Osteoblast (primary cell): ENCODE data around the gene NPIPA5. TPM values are rescaled to one million over a fixed set of nuclear protein-coding genes. Genes with fewer than 3 reads are reported as not detected.
"Not testable (repeated sequence)": the region's sequence is repeated elsewhere in the genome, so short reads cannot be mapped to it uniquely, and the experiment has no call there.

ENCODE experiments used
- DNase-seq: peaks from one replicate; pipeline ENCODE4 v3.0.0; 2011; ENCODE audit warnings: low spot score, mixed read lengths; ENCODE audit not compliant: insufficient read length; ENCODE audit errors: missing footprints
- H2AFZ ChIP-seq: 2 replicates; pipeline ENCODE4 v1.6.0; 2011; ENCODE audit warnings: mild to moderate bottlenecking, low read length
- H3K27ac ChIP-seq: 2 replicates; pipeline ENCODE4 v1.5.1; 2011; ENCODE audit warnings: mild to moderate bottlenecking, low read depth, low read length, moderate library complexity
- H3K27me3 ChIP-seq: 2 replicates; pipeline ENCODE4 v1.6.0; 2012; ENCODE audit warnings: mild to moderate bottlenecking, control low read depth, inconsistent platforms, low read length, moderate library complexity; ENCODE audit not compliant: insufficient read depth
- H3K36me3 ChIP-seq: 2 replicates; pipeline ENCODE4 v1.5.1; 2011; ENCODE audit warnings: mild to moderate bottlenecking, low read length, control low read depth, moderate library complexity; ENCODE audit not compliant: insufficient read depth
- H3K4me1 ChIP-seq: 2 replicates; pipeline ENCODE4 v1.5.1; 2011; ENCODE audit warnings: mild to moderate bottlenecking, low read length, control low read depth, moderate library complexity; ENCODE audit not compliant: insufficient read depth
- H3K4me2 ChIP-seq: 2 replicates; pipeline ENCODE4 v1.6.0; 2011; ENCODE audit warnings: mild to moderate bottlenecking, low read length; ENCODE audit not compliant: insufficient read depth
- H3K4me3 ChIP-seq: fragments of 200-600 bp; sonication (generic); 3 replicates; pipeline ENCODE4 v1.5.1; 2012; ENCODE audit warnings: mild to moderate bottlenecking, low read length, inconsistent platforms; ENCODE audit not compliant: insufficient read depth
- H3K79me2 ChIP-seq: 2 replicates; pipeline ENCODE4 v1.6.0; 2012; ENCODE audit warnings: mild to moderate bottlenecking, low read length, control low read depth, inconsistent platforms; ENCODE audit not compliant: insufficient read depth
- H3K9me3 ChIP-seq: 2 replicates; pipeline ENCODE4 v1.5.1; 2011; ENCODE audit warnings: low read depth, low read length, control low read depth
- H4K20me1 ChIP-seq: 2 replicates; pipeline ENCODE4 v1.6.0; 2012; ENCODE audit warnings: mild to moderate bottlenecking, low read length, control low read depth; ENCODE audit not compliant: insufficient read depth
- total RNA-seq: library from RNA; depleted of rRNA; stranded (reverse); fragments of >200 nt; gene quantifications from 2 replicates; pipeline ENCODE4 v1.2.3, GENCODE V29; 2012
- TF ChIP-seq, protein P1 (sequence below): IDR thresholded peaks from 2 replicates; pipeline ENCODE4 v1.5.1; 2011; ENCODE audit warnings: mild to moderate bottlenecking, low read depth, low read length, moderate library complexity; ENCODE audit errors: extremely low read depth

Gene NPIPA5
- total RNA-seq, 1 donor = 5.4 TPM

DNA sequence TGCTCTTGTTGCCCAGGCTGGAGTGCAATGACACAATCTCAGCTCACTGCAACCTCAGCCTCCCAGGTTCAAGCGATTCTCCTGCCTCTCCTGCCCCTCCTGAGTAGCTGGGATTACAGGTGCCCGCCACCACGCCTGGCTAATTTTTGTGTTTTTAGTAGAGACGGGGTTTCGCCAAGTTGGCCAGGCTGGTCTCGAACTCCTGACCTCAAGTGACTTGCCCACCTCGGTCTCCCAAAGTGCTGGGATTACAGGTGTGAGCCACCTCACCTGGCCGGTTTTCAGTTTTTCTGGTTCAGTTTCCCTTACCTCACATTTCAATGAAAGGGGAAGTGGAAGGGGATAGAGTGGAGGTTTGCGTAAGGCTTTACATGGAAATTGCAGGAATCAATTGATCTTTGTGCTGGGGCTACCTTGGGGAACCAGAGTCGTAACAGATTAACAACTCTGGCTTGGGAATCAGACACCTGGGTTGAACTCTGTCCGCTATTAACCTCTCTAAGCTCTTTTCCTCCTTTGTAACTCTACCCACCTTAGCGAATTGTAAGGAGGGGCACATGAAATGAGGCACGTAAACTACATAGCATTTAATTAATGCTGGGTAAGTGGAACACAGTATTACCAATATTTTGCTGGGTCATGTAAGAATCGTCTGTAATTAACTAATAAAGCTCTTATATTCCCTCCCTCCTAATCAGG lies 20.7 kb upstream of the NPIPA5 start:
- DNase-seq = peak; percentile 36
- Histone ChIP-seq H3K27me3 (no peaks in the 10 kb centered on the region), H3K4me1 (no peaks in the 10 kb centered on the region), H3K79me2 (no peaks in the 10 kb centered on the region), H2AFZ (no peak overlapping the region), H3K9me3 (no peaks in the 10 kb centered on the region), H3K4me2 (no peak overlapping the region), H3K27ac (no peak overlapping the region), H3K4me3 (no peak overlapping the region), H4K20me1 (no peaks in the 10 kb centered on the region), H3K36me3 (no peaks in the 10 kb centered on the region)
- TF ChIP-seq, protein P1, sequence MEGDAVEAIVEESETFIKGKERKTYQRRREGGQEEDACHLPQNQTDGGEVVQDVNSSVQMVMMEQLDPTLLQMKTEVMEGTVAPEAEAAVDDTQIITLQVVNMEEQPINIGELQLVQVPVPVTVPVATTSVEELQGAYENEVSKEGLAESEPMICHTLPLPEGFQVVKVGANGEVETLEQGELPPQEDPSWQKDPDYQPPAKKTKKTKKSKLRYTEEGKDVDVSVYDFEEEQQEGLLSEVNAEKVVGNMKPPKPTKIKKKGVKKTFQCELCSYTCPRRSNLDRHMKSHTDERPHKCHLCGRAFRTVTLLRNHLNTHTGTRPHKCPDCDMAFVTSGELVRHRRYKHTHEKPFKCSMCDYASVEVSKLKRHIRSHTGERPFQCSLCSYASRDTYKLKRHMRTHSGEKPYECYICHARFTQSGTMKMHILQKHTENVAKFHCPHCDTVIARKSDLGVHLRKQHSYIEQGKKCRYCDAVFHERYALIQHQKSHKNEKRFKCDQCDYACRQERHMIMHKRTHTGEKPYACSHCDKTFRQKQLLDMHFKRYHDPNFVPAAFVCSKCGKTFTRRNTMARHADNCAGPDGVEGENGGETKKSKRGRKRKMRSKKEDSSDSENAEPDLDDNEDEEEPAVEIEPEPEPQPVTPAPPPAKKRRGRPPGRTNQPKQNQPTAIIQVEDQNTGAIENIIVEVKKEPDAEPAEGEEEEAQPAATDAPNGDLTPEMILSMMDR = no peak

DNA sequence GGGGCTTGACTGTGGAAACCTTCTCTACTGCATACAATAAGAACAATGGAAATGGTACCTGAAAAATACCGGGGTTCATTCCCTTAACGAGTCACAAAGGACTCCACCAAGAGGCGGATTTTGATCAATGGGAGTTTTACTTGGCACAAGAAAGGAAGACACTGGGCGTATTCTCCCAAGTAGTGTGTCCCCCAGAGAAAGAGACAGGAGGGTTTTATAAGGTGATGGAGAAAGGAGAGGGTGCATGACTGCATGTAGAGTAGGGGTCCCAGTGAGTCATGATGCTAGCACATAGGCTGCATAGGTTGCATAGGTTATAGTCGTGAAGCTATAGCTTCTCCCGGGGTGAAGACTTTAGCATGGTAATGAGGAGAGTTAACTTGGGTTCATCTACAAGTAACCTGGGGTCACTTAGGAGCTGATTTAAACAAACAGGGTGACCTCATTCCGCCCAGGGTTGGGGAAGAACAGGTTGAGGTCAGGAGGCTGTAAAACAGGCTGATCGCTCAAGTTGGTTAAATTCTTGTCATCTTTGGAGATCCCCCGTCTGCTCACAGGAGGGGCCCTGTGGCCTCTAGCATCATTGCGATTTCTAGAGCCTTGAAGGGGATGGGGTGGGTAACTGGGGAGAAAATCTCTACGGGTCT lies 19.0 kb upstream of the NPIPA5 start:
- H3K4me3 ChIP-seq = no peak overlapping the region
- H3K79me2 ChIP-seq = no peaks in the 10 kb centered on the region
- H3K4me2 ChIP-seq = no peak overlapping the region
- H4K20me1 ChIP-seq = no peaks in the 10 kb centered on the region
- H3K27me3 ChIP-seq = no peaks in the 10 kb centered on the region
- no peak for DNase-seq
- H3K36me3 ChIP-seq = no peaks in the 10 kb centered on the region
- TF ChIP-seq, protein P1 = no peak
- H3K4me1 ChIP-seq = no peaks in the 10 kb centered on the region
- H3K9me3 ChIP-seq = no peaks in the 10 kb centered on the region
- no peak overlapping the region for H3K27ac ChIP-seq
- no peak overlapping the region for H2AFZ ChIP-seq

DNA sequence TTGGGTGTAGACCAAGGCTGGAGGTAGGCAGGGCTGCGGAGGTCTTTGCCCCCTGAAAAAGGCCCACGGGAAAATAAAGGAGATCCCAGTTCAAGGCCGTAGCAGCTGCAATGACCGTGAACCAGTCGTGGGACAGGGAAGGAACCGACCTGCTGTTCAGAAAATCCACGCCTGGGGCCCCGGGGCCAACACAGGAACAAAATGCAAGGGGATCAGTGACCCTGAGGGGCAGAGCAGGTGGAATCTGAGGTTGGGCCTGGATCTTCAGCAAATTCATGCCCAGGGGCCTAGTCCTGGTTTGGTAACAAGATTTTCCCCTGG lies 18.4 kb upstream of the NPIPA5 start:
- not testable (repeated sequence) for H2AFZ ChIP-seq

DNA sequence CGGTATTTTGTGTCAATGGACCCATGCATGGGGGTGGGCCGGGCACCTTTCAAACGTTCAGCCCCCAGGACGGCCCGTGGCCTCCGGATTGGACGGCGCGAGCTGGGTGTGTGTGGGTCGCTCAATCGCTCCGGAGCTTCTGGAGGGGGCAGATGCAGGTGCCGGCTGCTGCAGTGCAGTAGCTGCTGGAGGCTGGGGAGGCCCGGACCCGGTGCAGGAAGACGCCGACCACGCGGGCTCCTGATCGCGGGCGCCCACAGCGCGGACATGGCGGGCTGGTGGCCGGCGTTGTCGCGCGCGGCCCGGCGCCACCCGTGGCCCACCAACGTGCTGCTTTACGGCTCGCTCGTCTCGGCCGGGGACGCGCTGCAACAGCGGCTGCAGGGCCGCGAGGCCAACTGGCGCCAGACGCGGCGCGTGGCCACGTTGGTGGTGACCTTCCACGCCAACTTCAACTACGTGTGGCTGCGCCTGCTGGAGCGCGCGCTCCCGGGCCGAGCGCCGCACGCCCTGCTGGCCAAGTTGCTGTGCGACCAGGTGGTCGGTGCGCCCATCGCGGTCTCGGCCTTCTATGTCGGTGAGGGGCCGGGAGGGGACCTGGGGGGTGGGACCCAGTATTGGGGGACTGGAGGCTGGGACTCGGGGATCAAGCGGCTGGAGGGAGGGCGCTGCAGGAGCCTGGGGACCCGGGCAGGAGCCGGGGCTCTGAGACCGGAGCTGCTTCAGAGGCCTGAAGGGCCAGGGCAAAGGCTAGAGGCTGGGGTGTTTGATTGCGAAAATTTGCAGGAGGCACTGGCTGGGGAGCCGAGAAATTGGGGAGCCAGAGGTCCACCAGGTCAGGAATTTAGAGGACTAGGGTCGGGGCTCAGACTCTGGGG lies 17.8 kb upstream of the NPIPA5 start, which contains the start of gene MPV17L:
Gene MPV17L, plus strand, starts transcription at position 124 of the 878 bp plus-strand sequence. Its CDS starts 144 bp downstream, at position 268.
- H3K79me2 ChIP-seq, H3K9me3 ChIP-seq, H3K36me3 ChIP-seq, H3K27me3 ChIP-seq, H4K20me1 ChIP-seq, H3K4me1 ChIP-seq, H3K27ac ChIP-seq: not testable (repeated sequence)
- Histone ChIP-seq H2AFZ (peak within 1 kb of the TSS; percentile 70), H3K4me2 (peak within 1 kb of the TSS; percentile 72), H3K4me3 (peak within 1 kb of the TSS; percentile 68)
- peak; percentile 80 for DNase-seq

More for the DNA sequence above, 18.4 kb upstream of the NPIPA5 start:
- not testable (repeated sequence) for H3K27ac ChIP-seq, DNase-seq, H3K4me1 ChIP-seq, H4K20me1 ChIP-seq, H3K27me3 ChIP-seq, H3K36me3 ChIP-seq, H3K9me3 ChIP-seq, H3K79me2 ChIP-seq
- H3K4me2 ChIP-seq = peak overlapping the region; percentile 72
- H3K4me3 ChIP-seq = peak overlapping the region; percentile 68

DNA sequence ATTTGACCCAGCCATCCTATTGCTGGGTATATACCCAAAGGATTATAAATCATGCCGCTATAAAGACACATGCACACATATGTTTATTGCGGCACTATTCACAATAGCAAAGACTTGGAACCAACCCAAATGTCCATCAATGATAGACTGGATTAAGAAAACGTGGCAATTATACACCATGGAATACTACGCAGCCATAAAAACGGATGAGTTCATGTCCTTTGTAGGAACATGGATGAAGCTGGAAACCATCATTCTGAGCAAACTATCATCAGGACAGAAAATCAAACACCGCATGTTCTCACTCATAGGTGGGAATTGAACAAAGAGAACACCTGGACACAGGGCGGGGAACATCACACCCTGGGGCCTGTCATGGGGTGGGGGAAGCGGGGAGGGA lies 14.9 kb upstream of the NPIPA5 start:
- H3K27ac ChIP-seq, H3K9me3 ChIP-seq, H3K4me1 ChIP-seq, H3K36me3 ChIP-seq, H3K79me2 ChIP-seq, H3K4me3 ChIP-seq, DNase-seq, H4K20me1 ChIP-seq, H3K4me2 ChIP-seq, H3K27me3 ChIP-seq, H2AFZ ChIP-seq: not testable (repeated sequence)

DNA sequence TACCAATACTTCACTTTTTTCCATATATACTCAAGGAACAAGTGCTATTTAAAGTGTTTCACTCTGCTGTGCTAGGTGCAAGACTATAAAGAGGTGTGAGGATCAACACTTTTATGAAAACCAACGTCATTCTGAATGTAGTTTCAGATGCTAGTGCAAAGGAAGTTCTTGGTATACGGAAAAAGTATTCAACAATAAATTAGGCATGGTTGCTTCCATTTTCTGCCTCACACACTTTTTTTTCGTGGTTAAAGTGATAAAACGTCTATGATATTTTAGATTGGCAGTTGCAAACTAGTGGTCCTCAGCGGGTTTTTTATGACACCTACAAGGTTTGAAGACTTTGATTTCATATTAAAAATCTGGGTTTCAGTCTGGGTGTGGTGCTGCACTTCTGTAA lies 11.8 kb upstream of the NPIPA5 start:
- H3K4me1 ChIP-seq, DNase-seq, H3K79me2 ChIP-seq, H4K20me1 ChIP-seq, H3K4me3 ChIP-seq, H3K9me3 ChIP-seq, H3K4me2 ChIP-seq, H3K27me3 ChIP-seq, H3K27ac ChIP-seq, H3K36me3 ChIP-seq, H2AFZ ChIP-seq: not testable (repeated sequence)

DNA sequence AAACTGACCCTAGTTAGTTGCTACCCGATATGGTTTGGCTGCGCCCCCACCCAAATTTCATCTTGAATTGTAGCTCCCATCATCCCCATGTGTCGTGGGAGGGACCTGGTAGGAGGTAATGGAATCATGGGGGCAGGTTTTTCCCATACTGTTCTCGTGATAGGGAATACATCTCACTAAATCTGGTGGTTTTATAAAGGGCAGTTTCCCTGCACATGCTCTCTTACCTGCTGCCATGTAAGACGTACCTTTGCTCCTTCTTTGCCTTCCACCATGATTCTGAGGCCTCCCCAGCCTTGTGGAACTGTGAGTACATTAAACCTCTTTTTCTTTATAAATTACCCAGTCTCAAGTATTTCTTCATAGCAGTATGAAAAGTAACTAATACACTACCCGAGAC lies 10.0 kb upstream of the NPIPA5 start:
- H3K4me2 ChIP-seq, H3K4me3 ChIP-seq: not testable (repeated sequence)

More for the DNA sequence above, 10.0 kb upstream of the NPIPA5 start:
- not testable (repeated sequence) for H3K36me3 ChIP-seq, H4K20me1 ChIP-seq, H3K9me3 ChIP-seq, H2AFZ ChIP-seq, DNase-seq, H3K79me2 ChIP-seq, H3K27ac ChIP-seq, H3K4me1 ChIP-seq, H3K27me3 ChIP-seq
